Endothelial cell of umbilical vein (primary cell): ENCODE results near the gene SULT1C4. TPM values are rescaled to one million over a fixed set of nuclear protein-coding genes. Genes with fewer than 3 reads are reported as not detected.

Experiments used
- BruUV-seq: library from RNA; stranded (reverse); fragments of 400-500 nt; replicated peaks from 2 replicates; lab custom pipeline; 2021; lab: Mats Ljungman, UMichigan
- CTCF ChIA-PET: fragments of 300-600, 350-600 bp; sonication (Branson Sonifier 250); formaldehyde crosslinking; loops from one replicate; lab custom pipeline; 2021; ENCODE audit warnings: antibody characterized with exemption, inconsistent platforms; lab: Charles Lee
- POLR2A ChIA-PET: fragments of 300-600, 350-600 bp; sonication (Branson Sonifier 250); formaldehyde crosslinking; loops from one replicate; lab custom pipeline; 2021; ENCODE audit warnings: antibody characterized with exemption, inconsistent platforms; lab: Charles Lee
- DNase-seq: peaks from one replicate; pipeline ENCODE4 v3.0.0-alpha.2; 2011; ENCODE audit warnings: low read depth, low spot score
- FAIRE-seq: peaks from 2 replicates; lab custom pipeline; 2011; peaks lifted over from hg19 to GRCh38; lab: Jason Lieb, UNC
- H2AFZ ChIP-seq: 2 replicates; pipeline ENCODE4 v1.6.0; 2012; ENCODE audit warnings: low read depth, low read length, control low read depth, inconsistent platforms
- H3K27ac ChIP-seq: 2 replicates; pipeline ENCODE4 v1.5.1; 2011; ENCODE audit warnings: low read depth, mild to moderate bottlenecking, control low read depth, low read length, moderate library complexity; ENCODE audit not compliant: insufficient read depth
- H3K27me3 ChIP-seq, 2 experiments: 2 replicates each; pipeline versions ENCODE4 v1.6.0 to v1.6.1; 2011; ENCODE audit warnings: low read length in 2 of 2, mixed read lengths in 1 of 2; ENCODE audit not compliant: control insufficient read depth in 2 of 2, insufficient read depth in 2 of 2
- H3K36me3 ChIP-seq, 2 experiments: 2 replicates in 1 of 2; 3 replicates in 1 of 2; pipeline ENCODE4 v1.5.1; 2011; ENCODE audit warnings: low read length in 2 of 2, mild to moderate bottlenecking in 1 of 2, moderate library complexity in 1 of 2; ENCODE audit not compliant: control insufficient read depth in 2 of 2, insufficient read depth in 2 of 2; ENCODE audit errors: extremely low read depth in 1 of 2
- H3K4me1 ChIP-seq: 3 replicates; pipeline ENCODE4 v1.5.1; 2011; ENCODE audit warnings: mild to moderate bottlenecking, low read length; ENCODE audit not compliant: control insufficient read depth, insufficient read depth; ENCODE audit errors: extremely low read depth
- H3K4me2 ChIP-seq: 2 replicates; pipeline ENCODE4 v1.6.1; 2011; ENCODE audit warnings: low read length, control low read depth, mixed read lengths; ENCODE audit not compliant: insufficient read depth
- H3K4me3 ChIP-seq, 3 experiments: fragments of 200-600 bp in 1 of 3; sonication (generic), shearing (Covaris generic) in 1 of 3; replicated peaks in 1 of 3; 2 replicates each; pipeline ENCODE4 v1.5.1; 2011 to 2016; ENCODE audit warnings: control low read depth in 3 of 3, low read length in 3 of 3, mild to moderate bottlenecking in 2 of 3, inconsistent platforms in 1 of 3, low read depth in 1 of 3, moderate library complexity in 1 of 3; ENCODE audit not compliant: insufficient read depth in 1 of 3
- H3K79me2 ChIP-seq: 2 replicates; pipeline ENCODE4 v1.6.0; 2012; ENCODE audit warnings: low read length, inconsistent platforms; ENCODE audit not compliant: control insufficient read depth, insufficient read depth
- H3K9ac ChIP-seq: replicated peaks from 2 replicates; pipeline ENCODE3; 2011; ENCODE audit warnings: low read length, control low read depth; ENCODE audit not compliant: insufficient read depth; ENCODE audit errors: extremely low read depth
- H3K9me1 ChIP-seq: replicated peaks from 3 replicates; pipeline ENCODE4 v1.6.0; 2011; ENCODE audit warnings: mild to moderate bottlenecking, low read length; ENCODE audit not compliant: control insufficient read depth, insufficient read depth; ENCODE audit errors: extremely low read depth
- H3K9me3 ChIP-seq: replicated peaks from 2 replicates; pipeline ENCODE4 v1.5.1; 2012; ENCODE audit warnings: low read length, inconsistent platforms; ENCODE audit not compliant: control insufficient read depth, insufficient read depth
- H4K20me1 ChIP-seq: replicated peaks from 2 replicates; pipeline ENCODE3; 2011; ENCODE audit warnings: mild to moderate bottlenecking, low read length; ENCODE audit not compliant: control insufficient read depth, insufficient read depth; ENCODE audit errors: extremely low read depth
- CTCF ChIP-seq, 2 donors: IDR thresholded peaks; 1 replicate in 1 of 2; 2 replicates in 1 of 2; pipeline ENCODE4 v1.5.1; 2011; ENCODE audit warnings: low read length in 2 of 2, mild to moderate bottlenecking in 2 of 2, moderate library complexity in 2 of 2, control low read depth in 1 of 2, inconsistent platforms in 1 of 2, low read depth in 1 of 2; ENCODE audit not compliant: insufficient read depth in 1 of 2; ENCODE audit errors: extremely low read depth in 1 of 2
- GATA2 ChIP-seq: IDR thresholded peaks from 2 replicates; pipeline ENCODE4 v1.7.0; 2011; ENCODE audit warnings: low read depth, mild to moderate bottlenecking, moderate library complexity, mixed read lengths, low read length; ENCODE audit not compliant: insufficient read length, insufficient read depth
- MAX ChIP-seq: IDR thresholded peaks from 2 replicates; pipeline ENCODE4 v1.6.1; 2011; ENCODE audit not compliant: insufficient read depth, insufficient read length
- MYC ChIP-seq: IDR thresholded peaks from one replicate; pipeline ENCODE4 v1.6.1; 2011; ENCODE audit warnings: mild to moderate bottlenecking, low read depth, low read length
- POLR2AphosphoS5 ChIP-seq: IDR thresholded peaks from 2 replicates; pipeline ENCODE4 v1.6.1; 2012; ENCODE audit warnings: low read depth, mild to moderate bottlenecking, control low read depth, low read length, moderate library complexity; ENCODE audit not compliant: insufficient read depth
- dilution Hi-C: fragments of 300-500 bp; cut with MboI; formaldehyde crosslinking; loops from one replicate; pipeline ENCODE4 v1.15.0; 2019; ENCODE audit warnings: low sequenced_read_pairs; ENCODE audit not compliant: extremely low pct_ligation_motif_present
- intact Hi-C: fragments of 100-400 bp; cut with micrococcal nuclease; formaldehyde crosslinking; loops from one replicate; pipeline ENCODE4 v1.10.0; 2022
- polyA plus RNA-seq, 4 experiments: library from polyadenylated mRNA; depleted of rRNA in 3 of 4; stranded (reverse) in 3 of 4; unstranded in 1 of 4; fragments of >200 nt; gene quantifications; 2 replicates each; pipeline versions ENCODE4 v1.2.1 to v1.2.3, GENCODE V29; 2011 to 2012; ENCODE audit warnings: missing spikeins in 1 of 4
- total RNA-seq: library from RNA; stranded (reverse); gene quantifications from 2 replicates; pipeline ENCODE4 v1.2.3, GENCODE V29; 2021

SULT1C4 gene
- total and polyA plus RNA-seq, 2 donors (not counting 3 experiments of a cell fraction or from before 2014, with no cell fraction given), result 17.2 to 29.3 TPM

GRCh38 chr2:108378851-108379250 lies 1.1 kb downstream of the SULT1C4 start:
- no peaks in the 10 kb centered on the region for H4K20me1 ChIP-seq
- H2AFZ ChIP-seq, result no peak overlapping the region
- H3K9ac ChIP-seq, result peak overlapping the region; percentile 70
- no peak overlapping the region for H3K27ac ChIP-seq
- POLR2A ChIA-PET, result interaction anchor here (0.7 kb wide), 1 partner anchor 11 kb away, joined by 4 read pairs; no protein-coding TSS in a partner anchor
- CTCF ChIA-PET, result interaction anchor here (1.0 to 2.1 kb wide), 2 partner anchors 10 to 30 kb away, joined by 3 to 4 read pairs; no protein-coding TSS in a partner anchor
- no peaks in the 10 kb centered on the region for H3K9me1 ChIP-seq
- intact Hi-C loops (no loop called here), dilution Hi-C loops (no loop called here)
- H3K4me2 ChIP-seq, result peak overlapping the region; percentile 46
- no TSS peak for BruUV-seq
- no peaks in the 10 kb centered on the region for H3K79me2 ChIP-seq
- peaks cover 0 to 3% of the 10 kb centered on the region in 2 experiments for H3K36me3 ChIP-seq
- DNase-seq (no peak), FAIRE-seq (no peak)
- TF ChIP-seq POLR2AphosphoS5 (no peak), MAX (no peak), MYC (no peak), GATA2 (no peak), CTCF (IDR thresholded peaks at IDR 0.05; ENCODE audit: extremely low read depth in 1 of 2, insufficient read depth in 1 of 2, low read depth in 1 of 2, low read length in 2 of 2) (no peak)
- no peaks in the 10 kb centered on the region for H3K9me3 ChIP-seq
- H3K27me3 ChIP-seq, result peaks cover 0 to 3% of the 10 kb centered on the region in 2 experiments
- peaks cover 13% of the 10 kb centered on the region for H3K4me1 ChIP-seq
- H3K4me3 ChIP-seq, result peak overlapping the region in 2 of 3 experiments; percentile 40 to 41
